HCT116 (cell line): ENCODE measurements around the gene RGS11. TPM values are rescaled to one million over a fixed set of nuclear protein-coding genes. Genes with fewer than 3 reads are reported as not detected.

Source experiments
- ATAC-seq: fragments of 200-7000 bp; cut with Tn5 transposase; 2 replicates; pipeline ENCODE4 v1.9.1; 2020; ENCODE audit warnings: mild to moderate bottlenecking, moderate library complexity
- BruUV-seq: library from RNA; stranded (reverse); fragments of 400-500 nt; replicated peaks from 2 replicates; lab custom pipeline; 2021; lab: Mats Ljungman, UMichigan
- CTCF ChIA-PET: fragments of 300-600 bp; sonication (Branson Sonifier 250); formaldehyde crosslinking; loops from one replicate; lab custom pipeline; 2021; ENCODE audit warnings: antibody characterized with exemption; lab: Charles Lee
- POLR2A ChIA-PET: fragments of 300-600, 350-600 bp; sonication (Branson Sonifier 250); formaldehyde crosslinking; loops from one replicate; lab custom pipeline; 2021; ENCODE audit warnings: antibody characterized with exemption; lab: Charles Lee
- RAD21 ChIA-PET, 2 experiments: fragments of 300-600 bp; sonication (Branson Sonifier 250); formaldehyde crosslinking; loops; one replicate each; lab custom pipeline; 2023; ENCODE audit warnings: low total read pairs in 2 of 2; ENCODE audit not compliant: uncharacterized antibody in 2 of 2, unreplicated experiment in 2 of 2, low non-redundant PET in 1 of 2; lab: Charles Lee
- DNase-seq: peaks from one replicate; pipeline ENCODE4 v3.0.0-alpha.2; 2010; ENCODE audit warnings: low read depth, low spot score
- H2AFZ ChIP-seq: fragments of 200-600 bp; shearing (Covaris generic), sonication (generic); 2 replicates; pipeline ENCODE4 v1.6.1; 2017; ENCODE audit warnings: low read depth, mixed run types, mixed read lengths, antibody characterized with exemption, low read length; ENCODE audit not compliant: poor library complexity, severe bottlenecking
- H3K27ac ChIP-seq: 2 replicates; pipeline ENCODE4 v1.5.1; 2012; ENCODE audit warnings: low read depth, low read length
- H3K27me3 ChIP-seq: fragments of 200-600 bp; sonication (generic); 2 replicates; pipeline ENCODE4 v1.6.1; 2016; ENCODE audit warnings: mixed run types, low read length, mixed read lengths; ENCODE audit not compliant: insufficient read depth
- H3K36me3 ChIP-seq, 2 experiments: fragments of 200-500 bp in 1 of 2; fragments of 200-600 bp in 1 of 2; sonication (Bioruptor generic) in 1 of 2; sonication (generic) in 1 of 2; 2 replicates each; pipeline versions ENCODE4 v1.5.1 to v1.6.1; 2014 to 2016; ENCODE audit warnings: low read length in 2 of 2, inconsistent platforms in 1 of 2, mixed read lengths in 1 of 2, mixed run types in 1 of 2; ENCODE audit not compliant: insufficient read depth in 2 of 2, control insufficient read depth in 1 of 2
- H3K4me1 ChIP-seq, 2 experiments: fragments of 200-600 bp in 1 of 2; sonication (generic) in 1 of 2; 2 replicates each; pipeline versions ENCODE4 v1.5.1 to v1.6.1; 2012 to 2017; ENCODE audit warnings: low read length in 2 of 2, inconsistent platforms in 1 of 2, mild to moderate bottlenecking in 1 of 2, mixed read lengths in 1 of 2, mixed run types in 1 of 2, moderate library complexity in 1 of 2; ENCODE audit not compliant: insufficient read depth in 2 of 2, control insufficient read depth in 1 of 2
- H3K4me2 ChIP-seq: fragments of 200-600 bp; sonication (generic); 2 replicates; pipeline ENCODE4 v1.6.1; 2017; ENCODE audit warnings: mixed run types, low read length, mixed read lengths
- H3K4me3 ChIP-seq, 2 experiments: fragments of 200-600 bp in 1 of 2; sonication (generic) in 1 of 2; replicated peaks in 1 of 2; 2 replicates each; pipeline ENCODE4 v1.5.1; 2011 to 2016; ENCODE audit warnings: low read length in 2 of 2, control low read depth in 1 of 2, low read depth in 1 of 2, mild to moderate bottlenecking in 1 of 2, mixed read lengths in 1 of 2, mixed run types in 1 of 2
- H3K79me2 ChIP-seq: fragments of 200-600 bp; sonication (generic); 2 replicates; pipeline ENCODE4 v1.6.1; 2017; ENCODE audit warnings: mild to moderate bottlenecking, mixed run types, low read length, moderate library complexity, mixed read lengths; ENCODE audit not compliant: insufficient read depth
- H3K9ac ChIP-seq: fragments of 200-600 bp; sonication (generic); 2 replicates; pipeline ENCODE4 v1.6.1; 2016; ENCODE audit warnings: low read length, mixed read lengths
- H3K9me2 ChIP-seq: fragments of 200-600 bp; sonication (generic), shearing (Covaris generic); 2 replicates; pipeline ENCODE4 v1.6.1; 2017; ENCODE audit warnings: mixed run types, mild to moderate bottlenecking, moderate library complexity; ENCODE audit not compliant: insufficient read depth
- H3K9me3 ChIP-seq, 2 experiments: fragments of 200-500 bp in 1 of 2; fragments of 200-600 bp in 1 of 2; sonication (Bioruptor generic) in 1 of 2; sonication (generic) in 1 of 2; 2 replicates each; pipeline ENCODE4 v1.6.1; 2014 to 2017; ENCODE audit warnings: low read length in 2 of 2, mixed read lengths in 2 of 2, inconsistent platforms in 1 of 2, low read depth in 1 of 2, mild to moderate bottlenecking in 1 of 2, mixed run types in 1 of 2, moderate library complexity in 1 of 2; ENCODE audit not compliant: control insufficient read depth in 1 of 2, insufficient read depth in 1 of 2
- H4K20me1 ChIP-seq: fragments of 200-600 bp; sonication (generic), shearing (Covaris generic); 2 replicates; pipeline ENCODE4 v1.6.1; 2017; ENCODE audit warnings: mixed run types, mild to moderate bottlenecking, moderate library complexity; ENCODE audit not compliant: insufficient read depth
- ATF3 ChIP-seq: IDR thresholded peaks from 2 replicates; pipeline ENCODE4 v1.6.1; 2012
- CBX3 ChIP-seq: IDR thresholded peaks from 2 replicates; pipeline ENCODE4 v1.6.1; 2012; ENCODE audit warnings: low read depth
- CEBPB ChIP-seq: IDR thresholded peaks from 2 replicates; pipeline ENCODE4 v1.6.1; 2012; ENCODE audit warnings: low read depth
- CTCF ChIP-seq, 3 experiments: fragments of 200-600 bp in 1 of 3; sonication (generic) in 1 of 3; IDR thresholded peaks in 2 of 3; conservative IDR thresholded peaks in 1 of 3; 2 replicates each; pipeline ENCODE4 v1.5.1; 2012 to 2017; ENCODE audit warnings: low read depth in 2 of 3, low read length in 2 of 3, antibody characterized with exemption in 1 of 3, borderline replicate concordance in 1 of 3, control low read depth in 1 of 3, mild to moderate bottlenecking in 1 of 3, mixed read lengths in 1 of 3, mixed run types in 1 of 3, moderate library complexity in 1 of 3; ENCODE audit not compliant: insufficient read depth in 1 of 3
- EGR1 ChIP-seq: IDR thresholded peaks from 2 replicates; pipeline ENCODE4 v1.6.1; 2012; ENCODE audit warnings: low read depth
- ELF1 ChIP-seq: IDR thresholded peaks from 2 replicates; pipeline ENCODE4 v1.6.1; 2012; ENCODE audit warnings: low read depth, borderline replicate concordance
- EZH2phosphoT487 ChIP-seq: fragments of 200-600 bp; IDR thresholded peaks from 2 replicates; pipeline ENCODE4 v1.6.1; 2018; ENCODE audit warnings: antibody characterized with exemption, borderline replicate concordance
- JUND ChIP-seq: IDR thresholded peaks from 2 replicates; pipeline ENCODE4 v1.6.1; 2012
- MAX ChIP-seq: IDR thresholded peaks from 2 replicates; pipeline ENCODE4 v1.6.1; 2012
- POLR2A ChIP-seq: IDR thresholded peaks from 2 replicates; pipeline ENCODE4 v1.7.0; 2011; ENCODE audit warnings: borderline replicate concordance; ENCODE audit not compliant: insufficient read depth, insufficient read length; ENCODE audit errors: extremely low read depth
- RAD21 ChIP-seq: IDR thresholded peaks from 2 replicates; pipeline ENCODE4 v1.6.1; 2012; ENCODE audit warnings: low read depth, mild to moderate bottlenecking
- REST ChIP-seq: IDR thresholded peaks from 2 replicates; pipeline ENCODE4 v1.6.1; 2012; ENCODE audit warnings: low read depth
- SIN3A ChIP-seq: IDR thresholded peaks from 2 replicates; pipeline ENCODE4 v1.6.1; 2012; ENCODE audit warnings: low read depth
- SP1 ChIP-seq: IDR thresholded peaks from 2 replicates; pipeline ENCODE4 v1.6.1; 2012; ENCODE audit warnings: low read depth
- SRF ChIP-seq: IDR thresholded peaks from 2 replicates; pipeline ENCODE4 v1.6.1; 2012; ENCODE audit warnings: low read depth
- TCF7L2 ChIP-seq: IDR thresholded peaks from 2 replicates; pipeline ENCODE4 v1.7.0; 2011; ENCODE audit warnings: borderline replicate concordance, inconsistent platforms; ENCODE audit not compliant: insufficient read depth, insufficient read length; ENCODE audit errors: extremely low read depth
- ZBTB33 ChIP-seq: IDR thresholded peaks from 2 replicates; pipeline ENCODE4 v1.6.1; 2011; ENCODE audit warnings: mild to moderate bottlenecking, low read length, moderate library complexity; ENCODE audit not compliant: insufficient replicate concordance; ENCODE audit errors: extremely low read depth
- ZNF274 ChIP-seq: fragments of 200-500 bp; sonication (Bioruptor generic); IDR thresholded peaks from 2 replicates; pipeline ENCODE4 v1.6.1; 2014; ENCODE audit warnings: mild to moderate bottlenecking, low read depth, low read length, inconsistent platforms
- intact Hi-C: fragments of 100-400 bp; cut with micrococcal nuclease; formaldehyde crosslinking; loops from 2 replicates; pipeline ENCODE4 v1.10.0; 2022
- total RNA-seq: library from RNA; stranded (reverse); gene quantifications from one replicate; pipeline ENCODE4 v1.2.1, GENCODE V29; 2021; ENCODE audit not compliant: unreplicated experiment

RGS11 gene
- total RNA-seq, 1 experiment from 2014 or later: not detected

GRCh38 chr16:290015-290680, 14.4 kb upstream of the RGS11 start:
- RAD21 ChIA-PET: no interaction called here
- CTCF ChIA-PET: no interaction called here
- POLR2A ChIA-PET: no interaction called here

More at GRCh38 chr16:290015-290680, 14.4 kb upstream of the RGS11 start:
- no peaks in the 10 kb centered on the region for H3K9me2 ChIP-seq
- no peak for DNase-seq
- no peaks in the 10 kb centered on the region for H3K27me3 ChIP-seq
- no TSS peak for BruUV-seq
- no peaks in the 10 kb centered on the region for H3K36me3 ChIP-seq
- no peak overlapping the region for H3K4me3 ChIP-seq
- no peak overlapping the region for H3K9ac ChIP-seq
- no peak for ATAC-seq
- intact Hi-C loops: no loop called here
- H3K9me3 ChIP-seq: no peaks in the 10 kb centered on the region
- H3K27ac ChIP-seq: no peak overlapping the region
- TF ChIP-seq SRF (no peak), EZH2phosphoT487 (no peak), TCF7L2 (no peak), ZNF274 (no peak), CBX3 (no peak), MAX (no peak), EGR1 (no peak), ZBTB33 (no peak), ATF3 (no peak), CEBPB (no peak), CTCF (IDR thresholded peaks at IDR 0.05 in 2 of 3, conservative IDR thresholded peaks at IDR 0.05 in 1 of 3; ENCODE audit: borderline replicate concordance in 1 of 3, insufficient read depth in 1 of 3, low read depth in 2 of 3, low read length in 2 of 3) (no peak), SP1 (no peak), REST (no peak), POLR2A (no peak), JUND (no peak), RAD21 (no peak), ELF1 (no peak), SIN3A (no peak)
- no peak overlapping the region for H3K4me2 ChIP-seq
- H4K20me1 ChIP-seq: no peaks in the 10 kb centered on the region
- no peaks in the 10 kb centered on the region for H3K4me1 ChIP-seq
- no peaks in the 10 kb centered on the region for H3K79me2 ChIP-seq
- H2AFZ ChIP-seq: no peak overlapping the region
